IgD-negative memory B cell (primary cell): Measurements from ENCODE around the gene HEG1. TPM values are rescaled to one million over a fixed set of nuclear protein-coding genes. Genes with fewer than 3 reads are reported as not detected.

Experiments used
- H3K27ac Mint-ChIP-seq, 3 donors: one replicate each; pipeline ENCODE4 v1.8.0; 2020 to 2022; ENCODE audit warnings: mild to moderate bottlenecking in 3 of 3, mixed read lengths in 3 of 3, moderate library complexity in 1 of 3
- H3K27me3 Mint-ChIP-seq: one replicate; pipeline ENCODE4 v1.8.0; 2021; ENCODE audit warnings: mixed read lengths
- H3K36me3 Mint-ChIP-seq: one replicate; pipeline ENCODE4 v1.8.0; 2020; ENCODE audit warnings: mild to moderate bottlenecking, mixed read lengths
- H3K4me1 Mint-ChIP-seq, 3 donors: one replicate each; pipeline ENCODE4 v1.8.0; 2020 to 2022; ENCODE audit warnings: mixed read lengths in 3 of 3, mild to moderate bottlenecking in 1 of 3
- H3K4me3 Mint-ChIP-seq, 4 donors: one replicate each; pipeline ENCODE4 v1.8.0; 2020 to 2022; ENCODE audit warnings: mild to moderate bottlenecking in 4 of 4, mixed read lengths in 4 of 4, moderate library complexity in 3 of 4
- H3K9me3 Mint-ChIP-seq, 3 donors: one replicate each; pipeline ENCODE4 v1.8.0; 2020 to 2021; ENCODE audit warnings: mixed read lengths in 3 of 3, mild to moderate bottlenecking in 1 of 3
- polyA plus RNA-seq: library from polyadenylated mRNA; unstranded; fragments of 300-500 nt; fragmentation: Illumina TruSeq; gene quantifications from one replicate; pipeline ENCODE4 v1.2.3, GENCODE V29; 2021

The HEG1 gene
- polyA plus RNA-seq, 1 donor from 2014 or later = 1.5 TPM

GRCh38 chr3:125024817-125025216 lies 31.0 kb downstream of the HEG1 start:
- peaks cover 10 to 25% (median 17%) of the 10 kb centered on the region in 3 donors for H3K4me1 Mint-ChIP-seq
- no peaks in the 10 kb centered on the region for H3K9me3 Mint-ChIP-seq
- peaks cover 8% of the 10 kb centered on the region for H3K36me3 Mint-ChIP-seq
- no peak overlapping the region for H3K4me3 Mint-ChIP-seq
- no peaks in the 10 kb centered on the region for H3K27me3 Mint-ChIP-seq
- no peak overlapping the region for H3K27ac Mint-ChIP-seq

- Mint-ChIP-seq H3K27me3 (no peaks in the 10 kb centered on the region), H3K4me3 (no peak overlapping the region), H3K4me1 (peaks cover 10 to 23% (median 17%) of the 10 kb centered on the region in 3 donors), H3K36me3 (peaks cover 8% of the 10 kb centered on the region), H3K27ac (no peak overlapping the region), H3K9me3 (no peaks in the 10 kb centered on the region)
Observed at GRCh38 chr3:125023833-125024555, 31.8 kb downstream of the HEG1 start.

GRCh38 chr3:125022206-125022605 lies 33.6 kb downstream of the HEG1 start:
- no peaks in the 10 kb centered on the region for H3K9me3 Mint-ChIP-seq
- H3K4me1 Mint-ChIP-seq = peaks cover 10 to 20% (median 17%) of the 10 kb centered on the region in 3 donors
- H3K27ac Mint-ChIP-seq = no peak overlapping the region
- H3K4me3 Mint-ChIP-seq = peak overlapping the region in 1 of 4 donors; percentile 20
- H3K27me3 Mint-ChIP-seq = no peaks in the 10 kb centered on the region
- peaks cover 13% of the 10 kb centered on the region for H3K36me3 Mint-ChIP-seq

GRCh38 chr3:125019271-125019670 lies 36.5 kb downstream of the HEG1 start:
- peaks cover 11% of the 10 kb centered on the region for H3K36me3 Mint-ChIP-seq

GRCh38 chr3:125017406-125017805 lies 38.4 kb downstream of the HEG1 start:
- H3K36me3 Mint-ChIP-seq = peaks cover 22% of the 10 kb centered on the region

More at GRCh38 chr3:125019271-125019670, 36.5 kb downstream of the HEG1 start:
- Mint-ChIP-seq H3K27me3 (no peaks in the 10 kb centered on the region), H3K27ac (peak overlapping the region in 2 of 3 donors; percentile 51 to 83), H3K4me3 (no peak overlapping the region), H3K9me3 (no peaks in the 10 kb centered on the region), H3K4me1 (peaks cover 8 to 17% (median 14%) of the 10 kb centered on the region in 3 donors)

DNA sequence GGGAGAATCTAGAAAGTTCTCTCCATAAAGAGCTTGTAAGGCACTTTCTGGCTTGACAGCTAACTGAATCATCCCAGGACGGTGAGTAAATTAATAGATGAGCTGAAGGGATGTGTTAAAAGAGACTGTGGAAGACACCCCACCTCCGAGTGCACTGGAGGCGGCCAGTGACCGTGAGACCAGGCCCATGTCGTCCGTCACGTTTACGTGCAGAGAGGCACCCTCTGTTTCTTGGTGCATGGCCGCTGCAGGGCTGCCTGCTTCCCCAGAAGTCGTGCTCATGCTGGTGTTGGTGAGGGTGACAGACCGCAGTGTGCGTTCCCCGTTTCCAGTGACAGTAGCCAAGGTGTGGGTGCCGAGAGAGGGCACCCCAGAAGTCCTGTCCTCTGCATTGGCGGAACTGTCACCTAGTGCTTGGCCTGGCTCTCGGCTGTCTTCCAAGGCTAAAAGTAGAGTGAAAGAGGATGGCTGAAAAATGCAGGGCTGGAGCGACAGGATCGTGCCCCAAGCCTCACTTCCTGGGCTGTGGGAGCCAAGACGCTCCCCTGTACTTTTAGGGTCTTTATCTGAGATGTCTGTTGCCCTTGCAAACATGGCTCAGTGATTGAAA lies 41.1 kb downstream of the HEG1 start:
- H3K4me1 Mint-ChIP-seq = peaks cover 0 to 2% (median 0%) of the 10 kb centered on the region in 3 donors
- H3K4me3 Mint-ChIP-seq = no peak overlapping the region
- H3K9me3 Mint-ChIP-seq = no peaks in the 10 kb centered on the region
- H3K36me3 Mint-ChIP-seq = peaks cover 26% of the 10 kb centered on the region
- H3K27ac Mint-ChIP-seq = no peak overlapping the region
- H3K27me3 Mint-ChIP-seq = no peaks in the 10 kb centered on the region

More at GRCh38 chr3:125017406-125017805, 38.4 kb downstream of the HEG1 start:
- H3K4me3 Mint-ChIP-seq = no peak overlapping the region
- no peaks in the 10 kb centered on the region for H3K27me3 Mint-ChIP-seq
- peaks cover 3 to 5% (median 3%) of the 10 kb centered on the region in 3 donors for H3K4me1 Mint-ChIP-seq
- H3K27ac Mint-ChIP-seq = peak overlapping the region in 1 of 3 donors; percentile 15
- no peaks in the 10 kb centered on the region for H3K9me3 Mint-ChIP-seq

DNA sequence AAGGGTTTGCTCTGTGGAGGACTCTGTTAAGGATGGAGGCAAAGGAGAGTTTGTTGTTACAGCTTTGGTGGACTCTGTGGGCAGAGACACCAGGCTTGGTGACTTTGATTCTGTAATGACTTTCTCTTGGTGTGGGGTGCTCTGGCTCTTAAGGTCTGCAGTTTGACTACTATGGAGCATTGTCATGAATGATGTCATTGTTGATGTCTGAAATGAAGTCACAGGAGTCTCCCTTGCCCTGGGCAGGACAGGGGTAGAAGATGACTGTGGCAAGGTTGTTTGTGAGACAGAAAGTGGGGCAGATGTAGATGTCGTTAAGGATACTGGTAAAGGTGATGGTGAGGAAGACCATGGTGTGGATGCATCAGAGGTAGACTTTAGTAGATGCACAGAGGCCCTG lies 42.7 kb downstream of the HEG1 start:
- no peaks in the 10 kb centered on the region for H3K27me3 Mint-ChIP-seq
- peaks cover 0 to 2% (median 0%) of the 10 kb centered on the region in 3 donors for H3K4me1 Mint-ChIP-seq
- H3K36me3 Mint-ChIP-seq = peaks cover 27% of the 10 kb centered on the region
- no peaks in the 10 kb centered on the region for H3K9me3 Mint-ChIP-seq
- no peak overlapping the region for H3K4me3 Mint-ChIP-seq
- no peak overlapping the region for H3K27ac Mint-ChIP-seq

DNA sequence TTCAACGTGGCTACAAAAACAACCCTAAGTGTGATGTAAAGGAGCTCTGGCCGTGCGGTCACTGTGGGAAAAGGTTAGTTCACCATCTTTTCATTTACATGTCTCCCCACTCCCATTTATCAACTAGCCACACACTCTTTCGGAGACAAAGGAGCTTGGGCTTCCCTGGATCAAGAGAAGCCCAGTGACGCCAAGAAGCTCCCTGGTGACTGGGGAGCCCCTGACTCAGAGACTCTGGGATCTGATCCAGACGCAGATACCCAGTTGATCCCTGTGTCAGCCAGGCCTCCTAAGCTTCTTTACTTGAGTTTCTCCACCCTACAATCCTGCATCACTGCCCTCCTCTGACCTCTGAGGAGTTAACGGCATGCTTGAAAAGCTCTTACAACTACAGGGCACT lies 43.9 kb downstream of the HEG1 start:
- no peaks in the 10 kb centered on the region for H3K9me3 Mint-ChIP-seq
- H3K4me1 Mint-ChIP-seq = peaks cover 0 to 2% (median 0%) of the 10 kb centered on the region in 3 donors
- no peak overlapping the region for H3K27ac Mint-ChIP-seq
- no peaks in the 10 kb centered on the region for H3K27me3 Mint-ChIP-seq
- H3K4me3 Mint-ChIP-seq = no peak overlapping the region
- H3K36me3 Mint-ChIP-seq = peaks cover 23% of the 10 kb centered on the region

- Mint-ChIP-seq H3K9me3 (no peaks in the 10 kb centered on the region), H3K27me3 (no peaks in the 10 kb centered on the region), H3K4me1 (peaks cover 0 to 2% (median 0%) of the 10 kb centered on the region in 3 donors), H3K27ac (no peak overlapping the region), H3K36me3 (peaks cover 23% of the 10 kb centered on the region), H3K4me3 (no peak overlapping the region)
Observed at GRCh38 chr3:125010393-125010792, 45.4 kb downstream of the HEG1 start.

GRCh38 chr3:125008766-125009165 lies 47.0 kb downstream of the HEG1 start:
- Mint-ChIP-seq H3K4me1 (peaks cover 0 to 2% (median 0%) of the 10 kb centered on the region in 3 donors), H3K27ac (no peak overlapping the region), H3K9me3 (no peaks in the 10 kb centered on the region), H3K36me3 (peaks cover 20% of the 10 kb centered on the region), H3K4me3 (no peak overlapping the region), H3K27me3 (no peaks in the 10 kb centered on the region)

DNA sequence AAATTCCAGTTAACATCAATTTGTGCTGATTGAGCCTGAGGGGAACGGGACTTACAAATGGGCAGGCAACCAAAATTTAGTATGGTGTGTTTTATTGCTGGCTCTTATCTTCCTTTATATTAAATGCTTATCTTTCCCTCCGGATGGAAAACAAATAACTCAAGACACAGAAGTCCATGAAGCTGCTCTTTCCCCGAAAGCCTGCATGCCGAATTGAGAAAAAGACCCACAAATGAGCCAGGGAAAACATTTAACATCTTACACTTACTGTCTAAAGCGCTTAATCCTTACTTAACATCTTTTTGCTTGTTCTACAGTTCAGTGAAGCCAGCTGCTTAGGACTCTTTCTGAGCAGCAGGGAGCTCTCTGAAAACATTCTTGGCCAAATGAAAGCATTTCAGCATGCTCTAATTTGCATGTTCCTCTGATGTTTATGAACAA lies 49.5 kb downstream of the HEG1 start:
- Mint-ChIP-seq H3K9me3 (no peaks in the 10 kb centered on the region), H3K27me3 (no peaks in the 10 kb centered on the region), H3K27ac (no peak overlapping the region), H3K4me1 (no peaks in the 10 kb centered on the region), H3K36me3 (peaks cover 10% of the 10 kb centered on the region), H3K4me3 (no peak overlapping the region)

DNA sequence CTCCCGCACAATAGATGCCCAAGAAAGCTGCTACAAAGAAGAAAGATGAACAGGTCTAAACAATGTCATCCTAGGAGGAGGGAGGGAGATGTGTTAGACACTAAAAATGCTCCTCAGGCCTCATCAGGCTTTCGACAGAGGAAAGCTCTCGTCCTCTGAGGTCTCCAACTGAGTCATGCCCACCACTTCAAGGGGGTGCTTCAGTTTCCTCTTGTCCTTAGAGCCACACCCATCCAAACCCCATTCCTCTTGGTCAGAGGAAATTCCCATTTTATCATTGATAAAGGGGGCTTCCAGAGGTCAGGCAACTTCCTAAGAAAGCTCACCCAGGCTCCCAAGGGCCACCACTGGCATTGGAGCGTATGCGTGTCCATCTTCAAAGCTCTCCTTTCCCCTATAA lies 50.1 kb downstream of the HEG1 start:
- no peak overlapping the region for H3K4me3 Mint-ChIP-seq
- peaks cover 8% of the 10 kb centered on the region for H3K36me3 Mint-ChIP-seq

GRCh38 chr3:125005222-125005621 lies 50.6 kb downstream of the HEG1 start:
- no peaks in the 10 kb centered on the region for H3K27me3 Mint-ChIP-seq
- no peak overlapping the region for H3K4me3 Mint-ChIP-seq
- H3K9me3 Mint-ChIP-seq = no peaks in the 10 kb centered on the region
- no peaks in the 10 kb centered on the region for H3K4me1 Mint-ChIP-seq
- peaks cover 8% of the 10 kb centered on the region for H3K36me3 Mint-ChIP-seq
- peak overlapping the region in 1 of 3 donors; percentile 32 for H3K27ac Mint-ChIP-seq

More for the DNA sequence above, 50.1 kb downstream of the HEG1 start:
- Mint-ChIP-seq H3K4me1 (no peaks in the 10 kb centered on the region), H3K27ac (peak overlapping the region in 1 of 3 donors; percentile 32), H3K27me3 (no peaks in the 10 kb centered on the region), H3K9me3 (no peaks in the 10 kb centered on the region)

DNA sequence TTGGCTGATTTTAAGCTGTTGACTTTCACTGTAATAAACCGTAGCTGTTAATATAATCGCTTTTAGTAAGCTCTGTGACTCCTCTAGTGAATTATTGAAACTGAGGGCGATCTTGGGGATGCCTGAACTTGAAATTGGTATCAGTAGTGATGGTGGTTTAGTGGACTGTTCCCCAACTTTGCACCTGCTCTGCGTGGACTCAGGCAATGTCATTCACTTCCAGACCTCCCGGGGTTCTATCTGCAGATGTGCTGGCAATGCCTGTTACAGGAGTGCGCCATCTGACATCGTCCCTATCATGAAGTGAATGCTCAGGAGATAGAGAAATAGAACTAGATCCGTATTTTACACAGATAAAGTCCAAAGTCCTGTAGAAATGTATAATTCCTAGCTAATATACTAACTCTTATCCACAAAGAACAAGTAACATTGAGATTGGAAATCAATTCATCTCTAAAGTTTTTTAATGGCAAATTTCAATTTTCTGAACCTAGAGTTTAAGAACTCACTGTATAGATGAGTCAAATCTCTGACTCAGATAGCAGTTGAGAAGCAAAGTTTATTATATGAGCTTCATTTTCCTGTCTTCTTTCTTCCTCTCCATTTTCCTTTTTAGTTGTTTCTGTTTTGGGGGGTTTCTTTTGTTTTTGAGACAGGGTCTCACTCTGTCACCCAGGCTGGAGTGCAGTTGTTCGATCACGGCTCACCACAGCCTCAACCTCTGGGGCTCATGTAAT lies 51.8 kb downstream of the HEG1 start:
- Mint-ChIP-seq H3K36me3 (peaks cover 1% of the 10 kb centered on the region), H3K27ac (peak overlapping the region in 1 of 3 donors; percentile 76), H3K4me3 (no peak overlapping the region), H3K9me3 (no peaks in the 10 kb centered on the region), H3K4me1 (no peaks in the 10 kb centered on the region), H3K27me3 (no peaks in the 10 kb centered on the region)

- H3K4me1 Mint-ChIP-seq = no peaks in the 10 kb centered on the region
- H3K27me3 Mint-ChIP-seq = no peaks in the 10 kb centered on the region
- H3K36me3 Mint-ChIP-seq = peaks cover 2% of the 10 kb centered on the region
- H3K27ac Mint-ChIP-seq = peak overlapping the region in 1 of 3 donors; percentile 73
- no peaks in the 10 kb centered on the region for H3K9me3 Mint-ChIP-seq
- no peak overlapping the region for H3K4me3 Mint-ChIP-seq
Observed at GRCh38 chr3:125003369-125003853, 52.4 kb downstream of the HEG1 start.
